ENCODE measurements around the gene NUP35.

The NUP35 gene, protein sequence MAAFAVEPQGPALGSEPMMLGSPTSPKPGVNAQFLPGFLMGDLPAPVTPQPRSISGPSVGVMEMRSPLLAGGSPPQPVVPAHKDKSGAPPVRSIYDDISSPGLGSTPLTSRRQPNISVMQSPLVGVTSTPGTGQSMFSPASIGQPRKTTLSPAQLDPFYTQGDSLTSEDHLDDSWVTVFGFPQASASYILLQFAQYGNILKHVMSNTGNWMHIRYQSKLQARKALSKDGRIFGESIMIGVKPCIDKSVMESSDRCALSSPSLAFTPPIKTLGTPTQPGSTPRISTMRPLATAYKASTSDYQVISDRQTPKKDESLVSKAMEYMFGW

DNA sequence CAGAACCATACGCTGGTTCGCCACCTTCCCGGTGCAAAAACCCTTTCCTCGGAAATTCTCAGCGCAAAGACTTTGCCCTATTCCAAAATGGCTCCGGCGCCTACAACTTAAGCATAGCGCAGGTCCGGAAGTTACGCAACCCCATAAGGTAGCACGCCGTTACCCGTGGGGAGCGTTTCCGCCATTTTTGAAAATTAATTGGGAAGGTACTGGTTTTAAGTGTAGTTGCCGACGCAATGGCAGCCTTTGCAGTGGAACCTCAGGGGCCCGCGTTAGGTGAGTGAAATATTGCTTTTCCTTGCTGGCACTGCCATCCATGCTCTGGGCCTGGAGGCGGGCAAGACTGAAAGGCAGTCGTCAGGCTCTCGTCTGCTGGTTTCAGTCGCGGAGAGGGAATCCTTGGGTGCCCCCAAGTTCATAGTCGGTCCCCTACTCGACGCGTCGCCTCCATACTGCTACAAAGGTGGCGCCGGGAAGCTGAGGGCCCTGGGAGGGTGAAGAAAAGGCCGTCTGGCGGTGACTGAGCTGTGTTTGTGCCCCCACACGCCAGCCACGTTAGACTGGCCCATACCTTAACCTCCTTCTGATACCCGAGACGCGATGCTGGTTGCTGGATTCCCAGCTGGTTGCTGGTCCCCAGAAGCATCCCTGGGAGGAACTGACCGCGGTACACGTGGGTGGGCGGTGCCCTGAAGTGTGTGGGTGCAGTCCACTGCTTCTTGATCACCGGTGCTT, at the start of gene NUP35:
TSS of gene NUP35 (plus strand) at position 222 of the 735 bp plus-strand sequence. CDS start at position 237, 15 bp downstream.
- DNase-seq = peak; percentile 33 to 95 (median 75)

GRCh38 chr2:183078163-183078463, 46.1 kb upstream of the NUP35 start:
- DNase-seq = peak in 10 of 51 donors; percentile 18 to 53 (median 44)

GRCh38 chr2:183078464-183079138, 45.6 kb upstream of the NUP35 start, which contains the start of gene DUSP19:
DUSP19 (plus strand) TSS chr2:183078747; CDS start chr2:183078934, 187 bp downstream.
- DNase-seq = peak; percentile 16 to 96 (median 77)

- peak in 5 of 51 donors; percentile 1 to 86 (median 3) for DNase-seq
Observed at GRCh38 chr2:183079139-183079775, 45.0 kb upstream of the NUP35 start.

DNA sequence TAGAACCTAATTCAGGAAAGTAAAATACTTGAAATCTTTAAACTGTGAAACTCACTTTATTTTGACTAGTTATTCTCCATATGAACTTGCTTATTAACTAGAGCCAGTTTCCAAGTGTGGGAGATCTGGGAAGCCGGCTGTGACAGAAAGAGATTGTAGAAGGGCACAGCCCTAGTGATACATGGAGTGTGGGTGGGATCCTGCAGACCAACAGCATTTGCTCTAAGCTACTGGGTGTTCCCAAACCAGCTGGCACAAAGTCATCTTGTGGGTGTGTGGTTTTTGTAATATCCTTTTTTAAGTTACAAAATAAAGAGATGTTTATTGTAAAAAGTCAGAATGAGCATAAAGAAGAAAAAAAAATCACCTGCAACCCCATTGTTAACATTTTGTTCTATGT, 42.3 kb upstream of the NUP35 start:
- DNase-seq = peak in 1 of 51 donors; percentile 36

DNA sequence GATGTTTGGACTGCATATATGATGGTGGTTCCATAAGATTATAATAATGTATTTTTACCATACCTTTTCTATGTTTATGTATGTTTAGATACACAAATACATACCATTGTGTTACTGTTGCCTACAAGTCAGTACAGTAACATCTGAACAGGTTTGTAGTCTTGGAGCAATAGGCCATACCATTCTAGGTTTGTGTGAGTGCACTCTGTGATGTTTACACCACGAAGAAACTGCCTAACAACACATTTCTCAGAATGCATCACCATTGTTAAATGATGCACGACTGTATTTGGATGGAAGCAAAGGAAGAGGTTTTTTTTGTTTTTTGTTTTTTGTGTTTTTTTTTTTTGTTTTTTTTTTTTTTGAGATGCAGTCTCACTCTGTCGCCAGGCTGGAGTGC, 36.2 kb upstream of the NUP35 start:
- no peak for DNase-seq

GRCh38 chr2:183089192-183089851, 34.9 kb upstream of the NUP35 start:
- DNase-seq = no peak

- DNase-seq = no peak
Observed at GRCh38 chr2:183091318-183091953, 32.8 kb upstream of the NUP35 start.

- DNase-seq = peak in 1 of 51 donors; percentile 20
Observed at GRCh38 chr2:183091954-183092345, 32.3 kb upstream of the NUP35 start.

DNA sequence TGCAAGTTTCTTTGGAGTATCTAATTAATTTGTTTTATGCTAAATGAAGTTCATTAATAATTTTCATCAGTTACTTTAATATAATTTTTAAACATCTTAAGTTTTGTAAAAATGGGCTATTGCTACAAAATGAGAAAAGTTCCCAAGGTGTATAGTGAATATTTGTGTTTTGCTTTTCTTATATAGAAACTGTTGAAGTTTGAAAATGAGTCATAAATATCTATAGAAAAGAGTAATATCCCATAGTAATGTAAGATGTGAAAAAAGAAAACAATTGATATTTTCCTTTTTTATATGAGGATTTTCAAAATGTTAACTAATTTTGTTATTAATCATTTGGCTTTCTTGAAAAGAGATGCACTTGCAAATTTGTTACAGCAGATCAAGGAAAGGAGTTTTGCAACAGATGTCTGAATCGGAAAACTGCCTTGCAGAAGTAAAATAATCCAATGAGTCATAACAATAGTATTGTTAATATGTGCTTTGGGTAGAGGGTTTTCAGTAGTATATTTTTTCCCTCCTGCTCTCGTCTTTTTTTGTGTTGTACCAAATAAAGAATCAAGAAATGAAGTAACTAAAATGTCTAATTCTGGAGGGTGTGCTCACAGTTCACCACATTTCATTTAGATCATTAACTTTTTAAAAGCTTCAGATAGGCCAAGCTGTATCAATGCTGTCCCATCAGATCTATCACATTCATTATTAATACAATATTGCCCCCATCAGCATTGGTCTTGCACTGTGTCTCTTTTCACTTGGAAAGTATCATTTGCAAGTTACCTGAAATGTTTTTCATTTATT, 30.2 kb upstream of the NUP35 start:
- no peak for DNase-seq

- DNase-seq = no peak
Observed at GRCh38 chr2:183105402-183106134, 18.7 kb upstream of the NUP35 start.

DNA sequence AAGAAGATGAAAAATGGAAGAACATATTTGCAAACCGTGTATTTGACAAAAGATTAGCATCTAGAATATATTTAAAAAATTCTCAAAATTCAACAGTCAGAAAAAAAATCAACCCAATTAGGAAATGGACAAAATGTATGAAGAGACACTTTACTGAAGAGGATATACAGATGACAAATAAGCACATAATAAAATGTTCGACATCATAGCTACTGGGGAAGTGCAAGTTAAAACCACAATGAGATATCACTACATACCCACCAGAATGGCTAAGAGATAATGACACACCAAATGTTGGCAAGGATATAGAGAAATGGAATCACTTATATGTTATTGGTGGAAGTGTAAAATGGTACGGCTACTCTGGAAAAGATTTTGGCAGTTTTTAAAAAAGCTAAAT, 11.7 kb upstream of the NUP35 start:
- DNase-seq = no peak

GRCh38 chr2:183113630-183114029, 10.6 kb upstream of the NUP35 start:
- no peak for DNase-seq

DNA sequence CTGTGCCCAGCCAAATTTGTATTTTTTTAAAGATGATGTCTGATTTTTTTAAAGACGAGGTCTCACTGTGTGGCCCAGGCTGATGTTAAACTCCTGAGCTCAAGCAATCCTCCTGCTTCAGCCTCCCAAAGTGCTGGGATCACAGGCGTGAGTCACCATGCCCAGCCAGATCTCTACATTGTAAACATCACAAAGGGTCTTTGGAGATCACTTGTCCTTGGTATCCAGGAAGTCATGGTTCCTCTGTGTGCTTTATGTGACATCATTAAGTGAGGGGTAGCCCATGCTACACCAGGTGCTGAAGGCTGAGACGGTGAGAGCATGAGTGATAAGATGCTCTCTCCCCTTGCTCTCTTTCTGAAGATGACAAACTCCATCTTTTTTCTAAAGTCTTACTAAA, 7.0 kb upstream of the NUP35 start:
- no peak for DNase-seq

- DNase-seq = peak in 3 of 51 donors; percentile 0 to 28 (median 0)
Observed at GRCh38 chr2:183123117-183123958, 905 bp upstream of the NUP35 start.

DNA sequence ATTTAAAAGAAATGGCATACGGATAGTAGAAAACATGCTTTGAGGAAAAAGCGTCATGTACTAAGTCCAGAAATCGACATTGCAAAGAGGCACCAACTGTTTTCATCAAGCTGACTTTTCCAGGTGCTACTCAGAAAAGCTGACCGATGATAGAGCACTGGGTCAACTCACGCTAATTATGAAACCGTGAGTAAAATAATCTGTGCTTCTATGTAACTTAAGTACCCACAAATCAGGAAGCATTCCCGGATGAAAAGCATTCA, 353 bp upstream of the NUP35 start:
- no peak for DNase-seq

GRCh38 chr2:183124957-183125255, 663 bp downstream of the NUP35 start:
- DNase-seq = no peak

DNA sequence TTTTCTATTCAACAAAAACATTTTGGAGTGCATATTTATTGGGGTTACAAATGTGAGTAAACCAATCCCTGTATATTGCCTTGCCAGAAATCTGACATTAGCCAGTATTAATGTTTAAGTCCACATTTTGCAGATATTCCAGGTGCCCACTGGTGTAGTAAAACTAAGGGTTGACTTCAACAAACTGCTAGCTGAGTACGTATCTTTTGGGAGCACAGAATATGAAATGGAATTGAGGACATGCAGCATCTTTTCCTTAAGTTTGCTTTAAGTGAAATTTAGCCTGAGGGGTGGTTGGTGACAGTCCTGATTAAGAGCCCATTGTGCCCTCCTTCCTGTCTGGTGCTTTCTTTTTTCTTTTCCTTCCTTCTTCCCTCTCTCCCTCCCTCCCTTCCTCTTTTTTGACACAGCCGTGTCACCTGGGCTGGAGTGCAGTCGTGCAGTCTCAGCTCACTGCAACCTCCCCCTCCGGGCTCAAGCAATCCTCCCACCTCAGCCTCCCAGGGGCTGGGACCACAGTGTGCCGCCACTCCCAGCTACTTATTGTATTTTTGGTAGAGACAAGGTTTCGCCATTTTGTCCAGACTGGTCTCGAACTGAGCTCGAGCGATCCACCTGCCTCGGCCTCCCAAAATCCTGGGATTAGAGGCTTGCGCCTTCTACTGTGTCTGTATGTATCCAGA, 1.6 kb downstream of the NUP35 start:
- no peak for DNase-seq
